Effector memory CD8-positive, alpha-beta T cell (primary cell): Measurements from ENCODE around the gene SPACA5.
"Not testable (repeated sequence)": the region's sequence is repeated elsewhere in the genome, so short reads cannot be mapped to it uniquely, and the experiment has no call there.

Experiments used
- ATAC-seq: fragments of 150-1000 bp; cut with Tn5 transposase; replicated peaks from 2 replicates; pipeline ENCODE4 v1.10.0; 2021; ENCODE audit warnings: mild to moderate bottlenecking, moderate library complexity
- DNase-seq, 3 experiments: peaks; one replicate each; pipeline ENCODE4 v3.0.0; 2021
- H3K27ac Mint-ChIP-seq, 2 donors: one replicate each; pipeline ENCODE4 v1.8.0; 2022; ENCODE audit warnings: mild to moderate bottlenecking in 2 of 2, mixed read lengths in 2 of 2, moderate library complexity in 2 of 2
- H3K27me3 Mint-ChIP-seq, 2 donors: one replicate each; pipeline ENCODE4 v1.8.0; 2022; ENCODE audit warnings: mixed read lengths in 2 of 2
- H3K36me3 Mint-ChIP-seq: one replicate; pipeline ENCODE4 v1.8.0; 2022; ENCODE audit warnings: mild to moderate bottlenecking, moderate library complexity, mixed read lengths; ENCODE audit not compliant: insufficient read depth
- H3K4me1 Mint-ChIP-seq, 2 donors: one replicate each; pipeline ENCODE4 v1.8.0; 2022; ENCODE audit warnings: low read depth in 2 of 2, mixed read lengths in 2 of 2
- H3K4me3 Mint-ChIP-seq, 2 donors: one replicate each; pipeline ENCODE4 v1.8.0; 2022; ENCODE audit warnings: mild to moderate bottlenecking in 2 of 2, mixed read lengths in 2 of 2, moderate library complexity in 2 of 2
- H3K9me3 Mint-ChIP-seq, 2 donors: one replicate each; pipeline ENCODE4 v1.8.0; 2022; ENCODE audit warnings: mixed read lengths in 2 of 2

The SPACA5 gene

GRCh38 chrX:48030237-48030636, 23.4 kb downstream of the SPACA5 start:
- no peaks in the 10 kb centered on the region for H3K36me3 Mint-ChIP-seq
- H3K9me3 Mint-ChIP-seq: no peaks in the 10 kb centered on the region
- H3K4me1 Mint-ChIP-seq: peaks cover 3 to 5% of the 10 kb centered on the region in 2 donors
- no peak overlapping the region for H3K27ac Mint-ChIP-seq
- DNase-seq (no peak), ATAC-seq (no peak)
- no peaks in the 10 kb centered on the region for H3K27me3 Mint-ChIP-seq
- H3K4me3 Mint-ChIP-seq: no peak overlapping the region

DNA sequence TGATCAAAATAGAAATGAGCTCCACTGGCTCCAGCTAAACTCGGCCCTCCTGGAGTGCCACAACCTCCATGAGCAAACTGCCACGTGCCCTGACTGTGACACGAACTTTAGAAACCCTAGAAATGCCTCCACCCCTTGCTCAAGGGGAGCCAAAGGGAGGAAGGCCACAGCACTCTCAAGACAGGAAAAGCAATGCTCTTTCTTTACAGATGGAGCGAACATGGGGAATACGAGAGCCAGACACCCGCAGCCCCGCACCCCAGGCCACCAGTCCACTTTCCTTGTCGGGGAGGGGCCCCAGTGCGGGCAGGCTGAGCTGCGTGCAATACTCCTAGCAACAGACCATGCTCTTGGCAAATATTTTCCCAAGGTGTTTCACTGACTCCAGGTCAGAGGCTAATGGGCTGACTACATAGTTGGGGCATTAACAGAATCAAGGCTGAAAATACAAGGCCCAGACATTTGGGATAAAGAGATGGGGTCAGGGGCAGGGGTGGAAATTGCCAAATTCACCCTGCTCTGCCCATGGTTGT, 23.9 kb downstream of the SPACA5 start:
- DNase-seq, H3K27ac Mint-ChIP-seq, H3K27me3 Mint-ChIP-seq, H3K9me3 Mint-ChIP-seq, H3K4me3 Mint-ChIP-seq, H3K4me1 Mint-ChIP-seq, ATAC-seq, H3K36me3 Mint-ChIP-seq: not testable (repeated sequence)

- Mint-ChIP-seq H3K9me3 (no peaks in the 10 kb centered on the region), H3K27me3 (no peaks in the 10 kb centered on the region), H3K4me1 (no peaks in the 10 kb centered on the region), H3K36me3 (no peaks in the 10 kb centered on the region), H3K27ac (no peak overlapping the region), H3K4me3 (no peak overlapping the region)
- ATAC-seq: no peak
- no peak for DNase-seq
Observed at GRCh38 chrX:48035891-48036290, 29.1 kb downstream of the SPACA5 start.

GRCh38 chrX:48043056-48043455, 36.3 kb downstream of the SPACA5 start:
- Mint-ChIP-seq H3K27ac (no peak overlapping the region), H3K4me1 (no peaks in the 10 kb centered on the region), H3K4me3 (no peak overlapping the region), H3K36me3 (no peaks in the 10 kb centered on the region), H3K9me3 (no peaks in the 10 kb centered on the region), H3K27me3 (no peaks in the 10 kb centered on the region)
- ATAC-seq (no peak), DNase-seq (no peak)

DNA sequence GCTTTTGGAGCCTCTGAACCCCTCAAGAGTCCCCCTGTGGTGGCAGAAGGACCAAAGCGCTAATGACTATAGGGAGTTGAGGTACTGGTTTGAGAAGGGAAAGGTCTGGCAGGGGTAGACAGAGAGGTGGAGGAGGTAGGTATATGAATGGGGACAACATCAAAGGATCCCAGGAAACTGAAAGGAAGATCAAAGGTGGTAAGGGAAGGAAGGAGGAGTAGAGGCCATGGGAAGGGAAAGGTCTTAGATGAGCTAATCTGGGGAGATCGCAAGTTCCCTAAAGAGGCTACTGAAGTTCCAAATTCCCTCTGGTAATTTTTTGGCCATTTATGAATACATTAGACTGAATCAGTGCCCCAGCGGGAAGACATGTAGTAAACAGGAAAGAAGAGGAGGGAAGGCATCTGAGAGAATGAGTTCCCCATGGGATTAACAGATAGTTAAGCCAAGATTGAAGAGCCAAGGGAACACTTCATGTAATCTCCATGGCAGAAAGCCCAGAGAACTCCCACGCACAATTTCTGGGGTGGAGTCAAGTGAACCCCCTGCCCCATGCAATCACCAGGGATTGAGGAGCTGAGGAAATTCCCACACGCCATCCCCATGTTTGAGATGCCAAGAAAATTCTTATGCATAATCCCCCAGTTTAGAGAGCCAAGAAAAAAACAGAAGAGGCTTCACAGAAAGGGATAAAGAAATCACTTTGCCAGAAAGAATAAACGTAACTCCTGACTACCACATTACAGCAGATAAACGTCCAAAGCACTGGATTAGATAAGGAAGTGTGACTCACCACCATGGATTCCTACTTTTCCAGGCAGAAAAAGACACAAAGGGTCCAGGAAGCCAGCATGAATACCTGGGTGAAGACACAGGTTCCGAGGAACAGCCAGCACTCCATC, 38.9 kb downstream of the SPACA5 start:
- no peaks in the 10 kb centered on the region for H3K9me3 Mint-ChIP-seq
- no peak overlapping the region for H3K27ac Mint-ChIP-seq
- no peak overlapping the region for H3K4me3 Mint-ChIP-seq
- ATAC-seq (no peak), DNase-seq (no peak)
- no peaks in the 10 kb centered on the region for H3K36me3 Mint-ChIP-seq
- no peaks in the 10 kb centered on the region for H3K4me1 Mint-ChIP-seq
- H3K27me3 Mint-ChIP-seq: no peaks in the 10 kb centered on the region

DNA sequence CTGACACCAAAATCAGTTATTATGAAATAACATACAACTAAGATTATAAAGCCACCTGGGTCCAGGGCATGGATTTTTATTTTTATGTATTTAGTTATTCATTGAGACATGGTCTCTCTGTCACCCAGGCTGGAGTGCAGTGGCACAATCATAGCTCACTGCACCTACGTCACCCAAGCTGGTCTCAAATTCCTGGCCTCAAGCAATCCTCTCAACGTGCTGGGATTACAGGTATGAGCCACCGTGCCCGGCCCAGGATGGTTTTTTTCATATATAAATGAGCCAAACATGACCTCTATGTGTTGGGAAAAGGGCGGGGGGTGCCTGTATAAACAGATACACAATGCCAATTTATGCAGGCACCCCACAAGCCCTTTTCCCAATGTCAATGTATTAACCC, 40.1 kb downstream of the SPACA5 start:
- H3K4me1 Mint-ChIP-seq: no peaks in the 10 kb centered on the region
- no peaks in the 10 kb centered on the region for H3K27me3 Mint-ChIP-seq
- no peaks in the 10 kb centered on the region for H3K9me3 Mint-ChIP-seq
- no peak overlapping the region for H3K27ac Mint-ChIP-seq
- DNase-seq: no peak
- no peak overlapping the region for H3K4me3 Mint-ChIP-seq
- no peaks in the 10 kb centered on the region for H3K36me3 Mint-ChIP-seq
- no peak for ATAC-seq

DNA sequence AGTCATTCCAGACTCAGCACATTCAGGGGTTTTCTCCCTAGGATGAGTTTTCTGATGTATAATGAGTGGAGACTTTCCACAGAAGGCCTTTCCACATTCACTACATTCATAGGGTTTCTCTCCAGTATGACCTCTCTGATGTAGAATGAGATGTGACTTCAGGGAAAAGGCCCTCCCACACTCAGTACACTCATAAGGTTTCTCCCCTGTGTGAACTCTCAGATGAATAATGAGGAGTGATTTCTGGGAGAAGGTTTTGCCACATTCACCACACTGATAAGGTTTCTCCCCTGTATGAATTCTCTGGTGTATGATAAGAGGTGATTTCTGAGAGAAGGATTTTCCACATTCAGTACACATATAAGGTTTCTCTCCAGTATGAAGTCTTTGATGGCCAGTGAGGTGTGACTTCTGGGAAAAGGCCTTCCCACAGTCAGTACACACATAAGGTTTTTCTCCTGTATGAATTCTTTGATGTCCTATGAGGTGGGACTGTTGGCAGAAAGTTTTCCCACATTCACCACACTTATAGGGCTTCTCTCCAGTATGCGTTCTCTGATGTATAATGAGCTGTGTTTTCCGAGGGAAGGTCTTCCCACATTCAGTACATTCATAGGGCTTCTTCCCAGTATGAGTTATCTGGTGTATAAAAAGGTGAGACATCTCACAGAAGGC, 52.0 kb downstream of the SPACA5 start:
- no peak for DNase-seq
- no peak for ATAC-seq
- no peak overlapping the region for H3K4me3 Mint-ChIP-seq
- no peak overlapping the region for H3K27ac Mint-ChIP-seq
- H3K36me3 Mint-ChIP-seq: peaks cover 10% of the 10 kb centered on the region
- no peaks in the 10 kb centered on the region for H3K4me1 Mint-ChIP-seq
- H3K27me3 Mint-ChIP-seq: no peaks in the 10 kb centered on the region
- H3K9me3 Mint-ChIP-seq: no peaks in the 10 kb centered on the region

GRCh38 chrX:48059296-48059639, 52.5 kb downstream of the SPACA5 start:
- Mint-ChIP-seq H3K4me3 (no peak overlapping the region), H3K36me3 (peaks cover 10% of the 10 kb centered on the region), H3K27me3 (no peaks in the 10 kb centered on the region), H3K4me1 (no peaks in the 10 kb centered on the region), H3K9me3 (no peaks in the 10 kb centered on the region), H3K27ac (no peak overlapping the region)
- no peak for ATAC-seq
- no peak for DNase-seq
